H9 (cell line): ENCODE data around the gene SCARF1. TPM values are rescaled to one million over a fixed set of nuclear protein-coding genes. Genes with fewer than 3 reads are reported as not detected.
A peak's percentile ranks its signal among the peaks of the same experiment; 100 is the strongest.

ENCODE experiments used
- DNase-seq: peaks from one replicate; pipeline ENCODE4 v3.0.0-alpha.2; 2017
- H2AFZ ChIP-seq: one replicate; pipeline ENCODE4 v1.6.1; 2013; ENCODE audit warnings: mild to moderate bottlenecking, low read length, control low read depth, moderate library complexity
- H2AK5ac ChIP-seq: 2 replicates; pipeline ENCODE4 v1.6.1; 2013; ENCODE audit warnings: low read length, control low read depth, mixed read lengths; ENCODE audit not compliant: insufficient read length
- H2BK120ac ChIP-seq: one replicate; pipeline ENCODE4 v1.6.1; 2013; ENCODE audit warnings: low read depth, mild to moderate bottlenecking, low read length, control low read depth, inconsistent platforms; ENCODE audit not compliant: poor library complexity, severe bottlenecking
- H2BK12ac ChIP-seq: 2 replicates; pipeline ENCODE4 v1.6.1; 2013; ENCODE audit warnings: low read length, control low read depth, mixed read lengths, low read depth; ENCODE audit not compliant: insufficient read length
- H2BK15ac ChIP-seq: 2 replicates; pipeline ENCODE4 v1.6.1; 2013; ENCODE audit warnings: low read depth, low read length, control low read depth
- H2BK20ac ChIP-seq: one replicate; pipeline ENCODE4 v1.6.1; 2013; ENCODE audit warnings: low read depth, mild to moderate bottlenecking, low read length, control low read depth, inconsistent platforms; ENCODE audit not compliant: poor library complexity, severe bottlenecking
- H2BK5ac ChIP-seq: 2 replicates; pipeline ENCODE4 v1.6.1; 2013; ENCODE audit warnings: low read length, control low read depth, mixed read lengths; ENCODE audit not compliant: insufficient read length
- H3K14ac ChIP-seq: 2 replicates; pipeline ENCODE4 v1.6.1; 2013; ENCODE audit warnings: low read length, control low read depth; ENCODE audit not compliant: insufficient read depth
- H3K18ac ChIP-seq: 2 replicates; pipeline ENCODE4 v1.6.1; 2013; ENCODE audit warnings: low read depth, mild to moderate bottlenecking, mixed read lengths, low read length, control low read depth; ENCODE audit not compliant: insufficient read length
- H3K23ac ChIP-seq: 2 replicates; pipeline ENCODE4 v1.6.1; 2013; ENCODE audit warnings: low read length, control low read depth, mixed read lengths, low read depth; ENCODE audit not compliant: insufficient read length
- H3K23me2 ChIP-seq: 2 replicates; pipeline ENCODE4 v1.6.1; 2013; ENCODE audit warnings: low read depth, mild to moderate bottlenecking, mixed read lengths, low read length, control low read depth; ENCODE audit not compliant: insufficient read length, poor library complexity, severe bottlenecking
- H3K27ac ChIP-seq: 2 replicates; pipeline ENCODE4 v1.5.1; 2013; ENCODE audit warnings: low read length, control low read depth, mixed read lengths, low read depth; ENCODE audit not compliant: insufficient read length
- H3K27me3 ChIP-seq: 2 replicates; pipeline ENCODE4 v1.6.1; 2013; ENCODE audit warnings: low read length, control low read depth, inconsistent platforms; ENCODE audit not compliant: insufficient read depth
- H3K4ac ChIP-seq: 2 replicates; pipeline ENCODE4 v1.6.1; 2013; ENCODE audit warnings: low read depth, mild to moderate bottlenecking, control low read depth, inconsistent platforms, low read length, moderate library complexity
- H3K4me1 ChIP-seq: 2 replicates; pipeline ENCODE4 v1.6.1; 2013; ENCODE audit warnings: low read length, control low read depth, inconsistent platforms; ENCODE audit not compliant: insufficient read depth
- H3K4me2 ChIP-seq: 2 replicates; pipeline ENCODE4 v1.6.1; 2013; ENCODE audit warnings: low read length, control low read depth, mixed read lengths; ENCODE audit not compliant: insufficient read length, insufficient read depth
- H3K56ac ChIP-seq: 2 replicates; pipeline ENCODE4 v1.6.1; 2013; ENCODE audit warnings: low read depth, mild to moderate bottlenecking, mixed read lengths, low read length, control low read depth; ENCODE audit not compliant: insufficient read length
- H3K79me1 ChIP-seq: 2 replicates; pipeline ENCODE4 v1.6.1; 2013; ENCODE audit warnings: low read depth, mild to moderate bottlenecking, moderate library complexity, low read length, control low read depth, inconsistent platforms; ENCODE audit not compliant: insufficient read depth, poor library complexity, severe bottlenecking
- H3K79me2 ChIP-seq: 2 replicates; pipeline ENCODE4 v1.6.1; 2013; ENCODE audit warnings: low read length, control low read depth, inconsistent platforms; ENCODE audit not compliant: insufficient read depth
- H3K9ac ChIP-seq: 2 replicates; pipeline ENCODE4 v1.6.1; 2013; ENCODE audit warnings: low read length, control low read depth, mixed read lengths; ENCODE audit not compliant: insufficient read length; ENCODE audit errors: extremely low read depth
- H3K9me3 ChIP-seq: one replicate; pipeline ENCODE4 v1.6.1; 2013; ENCODE audit warnings: low read depth, low read length, inconsistent platforms; ENCODE audit not compliant: control insufficient read depth
- H3T11ph ChIP-seq: one replicate; pipeline ENCODE4 v1.6.1; 2013; ENCODE audit warnings: mild to moderate bottlenecking, low read length, control low read depth, inconsistent platforms
- H4K20me1 ChIP-seq: one replicate; pipeline ENCODE4 v1.6.1; 2013; ENCODE audit not compliant: control insufficient read depth, insufficient read length, insufficient read depth
- H4K5ac ChIP-seq: 2 replicates; pipeline ENCODE4 v1.6.1; 2013; ENCODE audit warnings: low read depth, mild to moderate bottlenecking, mixed read lengths, low read length, control low read depth; ENCODE audit not compliant: insufficient read length
- H4K8ac ChIP-seq: replicated peaks from 2 replicates; pipeline ENCODE4 v1.6.1; 2013; ENCODE audit warnings: low read length, control low read depth, mixed read lengths, low read depth; ENCODE audit not compliant: insufficient read length
- H4K91ac ChIP-seq: 2 replicates; pipeline ENCODE4 v1.6.1; 2013; ENCODE audit warnings: low read depth, mild to moderate bottlenecking, moderate library complexity, mixed read lengths, low read length, control low read depth; ENCODE audit not compliant: insufficient read length
- H3K27ac Mint-ChIP-seq, 3 experiments: 2 replicates in 2 of 3; 3 replicates in 1 of 3; pipeline ENCODE4 v1.8.0; 2020 to 2021; ENCODE audit warnings: mixed read lengths in 3 of 3, mild to moderate bottlenecking in 1 of 3, moderate library complexity in 1 of 3
- H3K27me3 Mint-ChIP-seq: 2 replicates; pipeline ENCODE4 v1.8.0; 2021; ENCODE audit warnings: low read depth, mild to moderate bottlenecking, moderate library complexity, mixed read lengths
- H3K36me3 Mint-ChIP-seq, 3 experiments: 2 replicates in 2 of 3; 3 replicates in 1 of 3; pipeline ENCODE4 v1.8.0; 2020 to 2021; ENCODE audit warnings: low read depth in 3 of 3, mixed read lengths in 3 of 3; ENCODE audit not compliant: insufficient read depth in 1 of 3
- H3K4me1 Mint-ChIP-seq, 2 experiments: 2 replicates each; pipeline ENCODE4 v1.8.0; 2020; ENCODE audit warnings: mixed read lengths in 2 of 2
- H3K4me3 Mint-ChIP-seq, 2 experiments: 2 replicates in 1 of 2; 3 replicates in 1 of 2; pipeline ENCODE4 v1.8.0; 2020 to 2021; ENCODE audit warnings: mild to moderate bottlenecking in 2 of 2, mixed read lengths in 2 of 2, moderate library complexity in 1 of 2
- H3K9me3 Mint-ChIP-seq, 2 experiments: 2 replicates in 1 of 2; 3 replicates in 1 of 2; pipeline ENCODE4 v1.8.0; 2020; ENCODE audit warnings: mild to moderate bottlenecking in 2 of 2, mixed read lengths in 2 of 2, moderate library complexity in 1 of 2
- CTCF ChIP-seq: fragments of 200-600 bp; sonication (generic); conservative IDR thresholded peaks from 3 replicates; pipeline ENCODE4 v1.8.0; 2021; ENCODE audit warnings: antibody characterized with exemption, mild to moderate bottlenecking
- WGBS: extraction: QIAGEN DNeasy Blood & Tissue Kit; methylation state at CpG from one replicate; pipeline ENCODE4 v1.1.7; 2013; ENCODE audit warnings: missing lambda C conversion rate, low lambda C conversion rate, mixed read lengths; ENCODE audit not compliant: insufficient read length; ENCODE audit errors: extremely low coverage; 5-methylcytosine and 5-hydroxymethylcytosine counted together
- total RNA-seq: library from RNA; stranded (reverse); gene quantifications from 2 replicates; pipeline ENCODE4 v1.2.1, GENCODE V29; 2021

The SCARF1 gene
- total RNA-seq, 1 experiment from 2014 or later, result 2.4 TPM

DNA sequence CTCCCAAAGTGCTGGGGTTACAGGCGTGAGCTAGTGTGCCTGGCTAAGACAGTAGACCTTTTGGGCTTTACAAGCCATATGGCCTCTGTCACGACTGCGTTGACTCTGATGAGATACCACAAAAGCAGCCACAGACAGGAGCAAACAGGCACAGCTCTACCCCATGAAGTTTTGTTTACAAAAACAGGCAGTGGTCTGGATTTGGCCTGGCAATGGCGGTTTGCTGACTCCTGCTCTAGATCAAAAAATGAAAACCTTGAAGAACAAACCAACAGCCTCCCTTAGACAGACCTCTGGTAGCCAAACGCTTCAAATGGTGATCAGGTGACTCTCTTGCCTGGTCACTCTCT lies 37.6 kb downstream of the SCARF1 start:
- DNase-seq, result no peak
- Mint-ChIP-seq H3K9me3 (no peaks in the 10 kb centered on the region), H3K27me3 (no peaks in the 10 kb centered on the region), H3K4me3 (no peak overlapping the region; a peak in 1 of 5 replicates), H3K4me1 (peaks cover 5 to 12% of the 10 kb centered on the region in 2 experiments), H3K27ac (peak overlapping the region in 1 of 3 experiments; percentile 27; a peak in 1 of 7 replicates), H3K36me3 (peaks cover 1 to 2% (median 2%) of the 10 kb centered on the region in 3 experiments; a peak in 3 of 7 replicates)
- Histone ChIP-seq H3K56ac (no peak overlapping the region), H3K9me3 (no peaks in the 10 kb centered on the region), H3K14ac (no peak overlapping the region), H3K4ac (no peak overlapping the region), H3K23ac (no peak overlapping the region), H3K23me2 (no peaks in the 10 kb centered on the region), H3K9ac (no peak overlapping the region), H3K79me2 (no peaks in the 10 kb centered on the region), H3K4me2 (no peak overlapping the region), H4K8ac (no peak overlapping the region), H3K4me1 (peaks cover 5% of the 10 kb centered on the region; the same call in 1 of the 2 replicates), H2BK5ac (no peak overlapping the region), H3K79me1 (no peaks in the 10 kb centered on the region), H2AFZ (no peak overlapping the region), H3K27me3 (no peaks in the 10 kb centered on the region), H3T11ph (no peak overlapping the region), H2BK15ac (no peak overlapping the region), H2BK12ac (no peak overlapping the region), H3K27ac (no peak overlapping the region), H2BK20ac (no peak overlapping the region), H2AK5ac (no peak overlapping the region), H4K91ac (no peak overlapping the region), H2BK120ac (no peak overlapping the region), H4K5ac (no peak overlapping the region), H4K20me1 (no peaks in the 10 kb centered on the region), H3K18ac (no peak overlapping the region)
- TF ChIP-seq CTCF, result no peak
- WGBS, result no CpG with 5 or more reads among the region's 5 CpGs
